Stimulated activated CD8-positive, alpha-beta memory T cell treated with anti-CD3 and anti-CD28 coated beads, Interleukin-4, amount 100 ng/mL, for 1 hour (primary cell): ENCODE data around the gene ACP5.
"Not testable (repeated sequence)": the region's sequence is repeated elsewhere in the genome, so short reads cannot be mapped to it uniquely, and the experiment has no call there.

ENCODE experiments used
- DNase-seq, 2 donors: peaks; one replicate each; pipeline ENCODE4 v3.0.0-alpha.2; 2020; ENCODE audit warnings: low read depth in 2 of 2, low spot score in 1 of 2

The ACP5 gene

GRCh38 chr19:11577451-11578257 is at the start of gene ACP5:
Gene ACP5 (minus strand): TSS chr19:11577645. CDS start chr19:11577317, 328 bp downstream.
- no peak for DNase-seq

- no peak for DNase-seq
These were observed 48.8 kb upstream of the ACP5 start for GRCh38 chr19:11626252-11626651.

- DNase-seq: no peak
These were observed 46.6 kb upstream of the ACP5 start for GRCh38 chr19:11624069-11624463.

- DNase-seq: not testable (repeated sequence)
These were observed 45.0 kb upstream of the ACP5 start for GRCh38 chr19:11622401-11622800.

GRCh38 chr19:11620553-11620952 is 43.1 kb upstream of the ACP5 start:
- no peak for DNase-seq

- DNase-seq: no peak
These were observed 40.0 kb upstream of the ACP5 start for GRCh38 chr19:11617180-11618062.

GRCh38 chr19:11612816-11613511 is 35.5 kb upstream of the ACP5 start:
- DNase-seq: no peak

GRCh38 chr19:11611730-11612129 is 34.3 kb upstream of the ACP5 start:
- DNase-seq: no peak

- no peak for DNase-seq
These were observed 29.0 kb upstream of the ACP5 start for GRCh38 chr19:11606484-11606883.

GRCh38 chr19:11599704-11600103 is 22.3 kb upstream of the ACP5 start:
- not testable (repeated sequence) for DNase-seq

- DNase-seq: no peak
These were observed 21.3 kb upstream of the ACP5 start for GRCh38 chr19:11598746-11599145.

- DNase-seq: no peak
These were observed 20.6 kb upstream of the ACP5 start for GRCh38 chr19:11598103-11598483.

GRCh38 chr19:11597202-11598102 is 20.0 kb upstream of the ACP5 start, which contains the start of gene ZNF627:
Gene ZNF627 (plus strand): TSS chr19:11597483. CDS start chr19:11597628, 145 bp downstream.
- peak; percentile 95 to 96 for DNase-seq

- DNase-seq: no peak
These were observed 18.7 kb upstream of the ACP5 start for GRCh38 chr19:11596156-11596555.

- no peak for DNase-seq
These were observed 16.6 kb upstream of the ACP5 start for GRCh38 chr19:11594084-11594483.

GRCh38 chr19:11587975-11588631 is 10.7 kb upstream of the ACP5 start:
- DNase-seq: no peak

- peak; percentile 46 to 59 for DNase-seq
These were observed 10.0 kb upstream of the ACP5 start for GRCh38 chr19:11587302-11587974.

- no peak for DNase-seq
These were observed 8.9 kb upstream of the ACP5 start for GRCh38 chr19:11586331-11586730.

GRCh38 chr19:11581740-11582139 is 4.3 kb upstream of the ACP5 start:
- DNase-seq: no peak
